Heart right ventricle (tissue), 12 donors: Measurements from ENCODE around the gene KRT28. TPM values are rescaled to one million over a fixed set of nuclear protein-coding genes. Genes with fewer than 3 reads are reported as not detected.

Source experiments
- polyA plus RNA-seq, 2 donors: library from polyadenylated mRNA; stranded (reverse); fragments of 200-250 nt; gene quantifications; one replicate each; pipeline ENCODE4 v1.2.3, GENCODE V29; 2013
- total RNA-seq, 10 donors: library from RNA; stranded (reverse); fragmentation: NEBNext Ultra II Directional in 3 of 10; extraction: Animal tissue kit (Norgen Biotek cat#: 25700) in 3 of 10; gene quantifications; one replicate each; pipeline versions ENCODE4 v1.2.1 to v1.2.4, GENCODE V29; 2021 to 2023
- donor health status: ischemic (EF 13 %, LVEDD 7.1; RV severe dilation, severe dysfunction).
- donor health status: healthy with polysubstance abuse.
- donor health status: DM: no; HTN: yes; CAD: no.
- donor health status: DM: no; HTN: no; CAD: no.
- donor health status: ischemic (EF 25% LVEDD 6.9; RV normal size, moderate dysfunction).
- donor health status: ischemic (EF 25% LVEDD 5.7; RV mildly dilated, moderate dysfunction).
- donor health status: healthy.
- donor health status: nonischemic (EF 11% LVEDD 7.7; RV severe dilation, severe dysfunction).
- donor health status: DM: yes; HTN: yes; CAD: no.
- donor health status: PGD.
- donor health status: ischemic (EF 29% LVEDD 5.4; RV normal size, mild dysfunction).
- donor health status: nonischemic (EF 23%, LVEDD 6.1; RV moderate dilation, normal function).

Gene KRT28
- total and polyA plus RNA-seq, 12 donors: not detected

Other genes starting within 250 kb of the KRT28 start
- gene CCR7, start 234.5 kb downstream of the KRT28 start, total RNA-seq: 1 to 10 TPM in 1 of 10 donors, under 1 TPM in 3, not detected in 6; 0.10 to 1.7 (median 0.48) TPM
- under 1 TPM in 1 of 2 donors, not detected in 1; 0.46 TPM for gene CCR7, start 234.5 kb downstream of the KRT28 start, polyA plus RNA-seq
- gene SMARCE1, start 152.1 kb downstream of the KRT28 start, total RNA-seq: 10 to 100 TPM; 57.8 to 85.5 (median 68.8) TPM
- gene SMARCE1, start 152.1 kb downstream of the KRT28 start, polyA plus RNA-seq: 10 to 100 TPM; 48.6 to 50.9 TPM
- under 1 TPM in 3 of 10 donors, not detected in 7; 0.12 to 0.57 (median 0.21) TPM for gene KRT222, start 134.8 kb downstream of the KRT28 start, total RNA-seq
- gene KRT222, start 134.8 kb downstream of the KRT28 start, polyA plus RNA-seq: under 1 TPM; 0.07 to 0.22 TPM
- gene KRT24, start 96.2 kb downstream of the KRT28 start, total RNA-seq: not detected
- gene KRT24, start 96.2 kb downstream of the KRT28 start, polyA plus RNA-seq: not detected
- not detected for gene KRT25, start 44.6 kb downstream of the KRT28 start, total RNA-seq
- gene KRT25, start 44.6 kb downstream of the KRT28 start, polyA plus RNA-seq: not detected
- not detected for gene KRT26, start 27.8 kb downstream of the KRT28 start, total RNA-seq
- gene KRT26, start 27.8 kb downstream of the KRT28 start, polyA plus RNA-seq: not detected
- under 1 TPM in 1 of 10 donors, not detected in 9; 0.21 TPM for gene KRT27, start 17.4 kb downstream of the KRT28 start, total RNA-seq
- gene KRT27, start 17.4 kb downstream of the KRT28 start, polyA plus RNA-seq: not detected
- gene KRT10, start 22.7 kb upstream of the KRT28 start, total RNA-seq: 10 to 100 TPM; 40.9 to 63.1 (median 48.5) TPM
- 10 to 100 TPM; 44.0 to 86.8 TPM for gene KRT10, start 22.7 kb upstream of the KRT28 start, polyA plus RNA-seq
- not detected for gene KRT12, start 67.3 kb upstream of the KRT28 start, total RNA-seq
- not detected for gene KRT12, start 67.3 kb upstream of the KRT28 start, polyA plus RNA-seq
- gene KRT20, start 85.3 kb upstream of the KRT28 start, total RNA-seq: not detected
- not detected for gene KRT20, start 85.3 kb upstream of the KRT28 start, polyA plus RNA-seq
- gene KRT23, start 137.7 kb upstream of the KRT28 start, total RNA-seq: under 1 TPM in 3 of 10 donors, not detected in 7; 0.19 to 0.25 (median 0.23) TPM
- under 1 TPM in 1 of 2 donors, not detected in 1; 0.01 TPM for gene KRT23, start 137.7 kb upstream of the KRT28 start, polyA plus RNA-seq
- gene KRT39, start 167.0 kb upstream of the KRT28 start, total RNA-seq: not detected
- gene KRT39, start 167.0 kb upstream of the KRT28 start, polyA plus RNA-seq: not detected
- gene KRT40, start 184.4 kb upstream of the KRT28 start, total RNA-seq: not detected
- gene KRT40, start 184.4 kb upstream of the KRT28 start, polyA plus RNA-seq: not detected
- gene KRTAP3-3, start 194.2 kb upstream of the KRT28 start, total RNA-seq: not detected
- not detected for gene KRTAP3-3, start 194.2 kb upstream of the KRT28 start, polyA plus RNA-seq
- not detected for gene KRTAP3-2, start 199.9 kb upstream of the KRT28 start, total RNA-seq
- gene KRTAP3-2, start 199.9 kb upstream of the KRT28 start, polyA plus RNA-seq: not detected
- gene KRTAP3-1, start 209.2 kb upstream of the KRT28 start, total RNA-seq: not detected
- gene KRTAP3-1, start 209.2 kb upstream of the KRT28 start, polyA plus RNA-seq: not detected
- gene KRTAP1-5, start 227.2 kb upstream of the KRT28 start, total RNA-seq: not detected
- gene KRTAP1-5, start 227.2 kb upstream of the KRT28 start, polyA plus RNA-seq: not detected
- not detected for gene KRTAP1-4, start 230.2 kb upstream of the KRT28 start, total RNA-seq
- gene KRTAP1-4, start 230.2 kb upstream of the KRT28 start, polyA plus RNA-seq: not detected
- gene KRTAP1-3, start 234.9 kb upstream of the KRT28 start, total RNA-seq: not detected
- gene KRTAP1-3, start 234.9 kb upstream of the KRT28 start, polyA plus RNA-seq: not detected
- gene KRTAP1-1, start 241.5 kb upstream of the KRT28 start, total RNA-seq: not detected
- gene KRTAP1-1, start 241.5 kb upstream of the KRT28 start, polyA plus RNA-seq: not detected
- gene KRTAP2-1, start 247.4 kb upstream of the KRT28 start, total RNA-seq: not detected
- gene KRTAP2-1, start 247.4 kb upstream of the KRT28 start, polyA plus RNA-seq: not detected